GM19467 (cell line): ENCODE results near the gene PDK2.

Experiments used
- ATAC-seq: cut with Tn5 transposase; IDR thresholded peaks from one replicate; pipeline ENCODE4 v1.9.1; 2021; ENCODE audit warnings: mild to moderate bottlenecking, moderate library complexity; ENCODE audit not compliant: unreplicated experiment

The PDK2 gene

DNA sequence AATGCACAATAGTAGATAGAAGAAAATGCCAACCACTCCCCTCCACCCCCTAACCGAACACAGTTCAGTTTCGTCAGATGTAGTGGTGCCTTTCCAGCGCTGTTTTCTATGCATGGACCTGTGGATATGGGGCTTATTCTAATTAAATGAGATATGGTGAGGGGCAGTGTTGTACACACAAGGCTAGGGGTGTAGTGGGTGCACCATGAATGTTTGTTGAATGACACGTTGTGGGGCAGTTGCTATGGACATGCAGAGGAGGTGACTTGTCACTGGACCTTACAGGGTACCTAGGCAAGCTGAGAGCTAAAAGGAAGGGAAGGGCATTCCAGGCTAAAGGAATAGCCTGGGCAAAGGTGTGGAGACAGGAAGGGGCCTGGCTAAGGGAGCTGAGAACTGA, 3.4 kb downstream of the PDK2 start:
- no peak for ATAC-seq

- ATAC-seq = no peak
These were observed 3.9 kb downstream of the PDK2 start for GRCh38 chr17:50099003-50099402.

GRCh38 chr17:50100480-50100883, 5.3 kb downstream of the PDK2 start:
- no peak for ATAC-seq

DNA sequence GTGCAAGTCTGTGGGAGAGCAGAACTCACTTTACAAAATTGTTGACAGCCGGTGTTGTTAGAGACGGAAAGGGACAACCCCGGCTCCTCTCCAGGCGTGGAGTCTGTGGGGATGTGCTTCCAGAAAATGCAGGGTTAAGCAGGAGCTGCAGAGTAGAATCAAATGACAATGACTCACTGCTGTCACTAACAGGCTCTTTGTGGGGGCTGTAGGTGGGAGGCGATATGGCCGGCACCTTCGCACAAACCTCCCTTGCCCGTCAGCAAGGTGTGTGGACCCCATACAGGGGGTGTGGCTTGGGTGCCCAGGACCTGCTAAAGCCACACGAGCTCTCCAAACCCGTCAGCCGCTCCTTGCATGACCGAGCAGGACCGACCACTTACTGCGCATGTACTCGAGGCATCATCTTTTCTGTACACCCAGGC, 5.8 kb downstream of the PDK2 start:
- ATAC-seq = no peak

DNA sequence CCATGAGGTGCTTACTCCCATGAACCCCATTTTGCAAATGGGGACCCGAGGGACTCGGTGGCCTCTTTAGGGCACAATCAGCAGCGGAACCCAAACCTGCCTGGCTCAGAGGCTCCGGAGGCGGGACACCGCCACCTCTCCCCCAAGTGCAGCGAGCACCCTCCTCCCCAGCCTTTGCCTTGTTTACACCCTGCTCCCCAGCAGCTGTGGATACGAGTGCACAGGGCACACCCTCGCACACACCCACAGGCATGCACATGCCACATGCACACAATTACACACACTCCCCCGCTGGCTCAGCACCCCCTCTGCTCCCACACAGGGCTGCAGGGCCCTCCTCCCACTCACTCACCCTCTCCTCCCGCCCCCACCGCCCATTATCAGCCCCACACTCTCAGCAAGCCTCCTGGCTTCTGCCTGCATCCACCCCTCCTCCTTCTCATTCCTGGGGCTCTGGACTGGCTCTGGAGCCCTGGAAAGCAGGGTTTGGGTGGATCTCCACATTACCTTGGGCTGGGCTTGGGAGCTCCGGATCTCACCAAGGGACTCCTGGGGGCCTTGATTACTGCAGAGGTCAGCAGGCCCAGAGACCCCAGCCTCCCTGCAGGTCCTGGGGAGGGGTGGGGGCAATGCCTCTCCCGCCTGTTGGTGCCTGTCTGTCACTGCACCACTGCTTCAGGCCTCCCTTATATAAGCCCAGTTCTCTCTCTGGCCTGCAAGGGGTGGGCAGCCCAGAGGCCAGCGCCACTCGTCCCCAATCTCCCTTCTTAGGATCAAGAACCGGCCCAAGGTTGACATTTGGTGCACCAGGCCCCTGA, 6.4 kb downstream of the PDK2 start:
- ATAC-seq = no peak

DNA sequence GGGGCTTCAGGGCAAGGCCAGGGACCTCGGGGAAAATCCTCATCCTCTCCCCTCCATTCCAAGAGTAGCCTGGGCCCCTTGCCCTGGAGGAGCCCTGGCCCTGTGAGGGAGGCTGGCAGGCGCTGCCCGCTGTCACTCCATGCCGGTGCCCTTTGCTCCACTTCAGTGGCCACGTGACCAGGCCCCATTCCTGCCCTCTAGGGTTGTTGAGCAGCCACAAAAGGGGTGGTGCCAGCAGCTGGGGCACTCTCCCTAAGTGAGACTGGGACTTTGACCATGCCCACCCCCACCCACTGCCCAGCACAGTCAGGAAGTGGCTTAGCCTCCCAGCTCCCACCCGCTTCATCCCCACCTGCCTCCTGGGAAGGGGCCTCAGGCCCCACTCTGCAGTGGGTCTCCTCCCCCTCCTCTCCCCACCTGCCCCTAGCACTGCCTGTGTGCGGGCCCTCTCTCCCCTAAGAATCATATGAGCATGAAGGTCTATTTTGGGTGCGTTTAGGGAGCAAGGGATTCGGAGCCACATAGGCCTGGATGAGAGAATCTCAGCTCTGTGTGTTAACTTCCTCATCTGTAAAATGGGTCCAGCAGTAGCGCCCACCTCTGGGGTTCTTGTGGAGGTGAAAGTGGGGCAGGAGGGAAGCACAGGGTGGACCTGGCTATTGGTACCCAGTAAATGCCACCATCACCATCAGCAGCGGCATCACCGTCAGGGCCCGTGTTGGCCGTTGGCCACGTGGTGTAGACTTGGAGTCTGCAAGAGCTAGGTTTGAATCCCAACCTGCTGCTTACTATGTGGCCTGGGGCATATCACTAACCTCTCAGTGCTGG, 7.2 kb downstream of the PDK2 start:
- no peak for ATAC-seq

DNA sequence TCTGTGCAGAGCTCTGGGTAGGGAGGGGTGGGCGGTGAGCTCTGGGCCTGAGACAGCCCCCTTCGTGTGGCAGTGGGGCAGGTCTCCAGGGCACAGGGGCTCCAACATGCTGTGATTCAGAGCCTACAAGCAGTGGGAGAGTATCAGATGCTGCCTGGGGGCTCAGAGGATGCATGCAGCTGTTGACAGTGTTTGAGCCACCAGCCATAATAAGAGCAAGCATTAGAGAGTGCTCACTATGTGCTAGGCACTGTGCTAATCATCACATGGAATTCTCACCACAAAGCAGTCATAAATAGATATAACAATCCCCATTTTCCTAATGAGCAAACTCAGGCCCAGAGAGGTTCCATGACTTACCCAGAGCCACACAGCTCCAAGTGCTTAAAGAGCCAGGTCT, 8.1 kb downstream of the PDK2 start:
- no peak for ATAC-seq

DNA sequence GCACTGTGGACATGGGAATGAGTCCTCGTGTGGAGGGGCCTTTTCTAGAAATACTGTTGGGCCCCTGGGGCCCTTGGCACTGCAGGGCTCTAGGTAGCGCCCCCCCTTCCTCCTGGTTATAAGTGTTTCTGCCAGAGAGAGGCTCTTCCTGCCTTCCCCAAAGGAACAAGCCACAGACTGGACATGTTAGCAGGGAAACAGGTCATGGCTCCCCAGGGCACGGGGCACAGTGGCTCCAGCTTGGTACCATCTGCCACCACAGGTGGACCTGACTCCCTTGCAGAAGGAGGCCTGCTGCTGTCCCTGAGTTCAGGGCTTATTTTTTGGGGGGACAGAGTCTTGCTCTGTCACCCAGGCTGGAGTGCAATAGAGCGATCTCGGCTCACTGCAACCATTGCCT, 8.8 kb downstream of the PDK2 start:
- no peak for ATAC-seq

GRCh38 chr17:50105811-50106210, 10.7 kb downstream of the PDK2 start:
- ATAC-seq = no peak

GRCh38 chr17:50106393-50107131, 11.4 kb downstream of the PDK2 start:
- no peak for ATAC-seq

- no peak for ATAC-seq
These were observed 12.8 kb downstream of the PDK2 start for GRCh38 chr17:50107790-50108414.

GRCh38 chr17:50108556-50108955, 13.4 kb downstream of the PDK2 start:
- ATAC-seq = no peak

DNA sequence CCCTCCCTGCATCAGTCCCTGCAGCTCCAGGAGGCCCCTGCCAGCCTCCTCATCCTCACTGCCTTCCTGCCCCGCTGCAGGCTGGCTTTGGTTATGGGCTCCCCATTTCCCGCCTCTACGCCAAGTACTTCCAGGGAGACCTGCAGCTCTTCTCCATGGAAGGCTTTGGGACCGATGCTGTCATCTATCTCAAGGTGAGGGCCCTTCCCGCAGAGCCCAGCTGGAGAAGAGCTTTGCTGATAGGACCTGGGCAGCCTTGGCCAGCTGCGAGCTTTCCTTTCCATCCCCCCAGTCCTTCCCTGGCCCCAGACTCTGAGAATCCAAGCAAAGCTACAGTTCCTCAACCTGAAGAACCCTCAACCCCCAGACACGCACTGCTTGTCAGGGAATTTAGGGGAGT, 14.1 kb downstream of the PDK2 start:
- ATAC-seq = no peak

DNA sequence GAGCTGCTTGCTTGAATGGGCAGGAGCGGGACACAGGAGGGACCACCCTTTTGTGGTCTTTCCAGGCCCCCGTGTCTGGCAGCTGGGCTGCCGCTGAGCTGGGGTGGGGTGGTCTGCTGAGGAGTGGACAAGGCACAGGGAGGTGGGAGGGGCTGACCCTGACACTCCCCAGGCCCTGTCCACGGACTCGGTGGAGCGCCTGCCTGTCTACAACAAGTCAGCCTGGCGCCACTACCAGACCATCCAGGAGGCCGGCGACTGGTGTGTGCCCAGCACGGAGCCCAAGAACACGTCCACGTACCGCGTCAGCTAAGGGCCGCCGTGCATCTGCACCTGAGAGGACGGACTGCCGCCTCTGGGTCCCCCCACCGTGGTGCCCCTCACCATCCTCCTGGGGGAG, 14.6 kb downstream of the PDK2 start:
- no peak for ATAC-seq

DNA sequence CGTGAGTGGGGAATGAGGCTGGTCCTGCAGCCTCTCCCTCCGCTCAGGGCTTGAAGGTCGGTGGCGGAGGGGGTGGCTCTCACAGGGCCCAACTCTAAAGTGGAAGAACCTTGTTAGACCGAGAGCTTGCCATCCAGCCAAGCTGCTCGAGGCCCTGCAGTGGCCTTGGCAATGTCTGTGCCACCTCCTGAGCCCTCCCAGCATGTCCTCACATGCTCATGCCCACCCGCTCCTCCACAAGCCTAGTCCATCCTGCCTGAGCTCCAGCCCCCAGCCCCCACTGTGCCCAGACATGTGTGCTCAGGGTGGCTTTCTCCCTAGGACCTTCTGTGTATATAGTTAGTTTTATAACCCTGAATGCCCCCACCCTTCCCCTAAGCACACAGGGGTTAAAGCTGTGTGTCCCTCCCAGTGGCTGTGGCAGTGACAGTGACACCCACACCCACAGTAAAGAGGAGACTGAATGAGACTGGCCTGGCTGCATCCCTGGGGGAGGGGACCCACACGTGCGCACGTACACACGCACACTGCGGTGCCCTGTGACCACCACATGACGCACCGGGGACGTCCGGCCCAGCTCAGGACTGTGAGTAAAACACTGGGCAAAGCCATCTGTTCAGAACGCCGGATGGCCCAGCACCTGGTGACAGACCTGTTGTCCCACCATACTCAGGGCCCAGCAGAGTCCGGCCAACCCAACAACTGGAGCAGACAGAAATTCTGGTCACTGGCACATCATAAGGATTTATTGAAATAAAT, 15.6 kb downstream of the PDK2 start:
- no peak for ATAC-seq

GRCh38 chr17:50111673-50112655, 16.8 kb downstream of the PDK2 start:
- no peak for ATAC-seq

- no peak for ATAC-seq
These were observed 17.5 kb downstream of the PDK2 start for GRCh38 chr17:50112694-50113093.

GRCh38 chr17:50113624-50114320, 18.6 kb downstream of the PDK2 start:
- ATAC-seq = no peak

- ATAC-seq = no peak
These were observed 19.2 kb downstream of the PDK2 start for GRCh38 chr17:50114401-50114800.
